Spinal cord (tissue), 10 donors: Measurements from ENCODE around the gene GALNT10. TPM values are rescaled to one million over a fixed set of nuclear protein-coding genes. Genes with fewer than 3 reads are reported as not detected.

Experiments used
- DNase-seq, 6 donors: peaks; one replicate each; pipeline versions ENCODE4 v3.0.0 to v3.0.0-alpha.2; 2013 to 2015; ENCODE audit warnings: low spot score in 6 of 6, low read depth in 4 of 6
- H3K27ac ChIP-seq: one replicate; pipeline ENCODE4 v1.5.1; 2013; ENCODE audit warnings: low read depth, low read length, control low read depth
- H3K27me3 ChIP-seq: one replicate; pipeline ENCODE4 v1.6.1; 2013; ENCODE audit warnings: low read length; ENCODE audit not compliant: control insufficient read depth, insufficient read depth
- H3K36me3 ChIP-seq: one replicate; pipeline ENCODE4 v1.6.1; 2013; ENCODE audit warnings: low read length; ENCODE audit not compliant: control insufficient read depth, insufficient read depth
- H3K4me1 ChIP-seq: one replicate; pipeline ENCODE4 v1.6.1; 2013; ENCODE audit warnings: low read length; ENCODE audit not compliant: control insufficient read depth, insufficient read depth
- H3K4me3 ChIP-seq: one replicate; pipeline ENCODE4 v1.5.1; 2013; ENCODE audit warnings: low read depth, low read length, control low read depth
- H3K9me3 ChIP-seq: one replicate; pipeline ENCODE4 v1.6.1; 2013; ENCODE audit warnings: low read length; ENCODE audit not compliant: control insufficient read depth, insufficient read depth
- WGBS: methylation state at CpG from one replicate; pipeline ENCODE4 v1.1.5; 2013; ENCODE audit warnings: missing lambda C conversion rate; ENCODE audit not compliant: insufficient coverage; 5-methylcytosine and 5-hydroxymethylcytosine counted together
- polyA plus RNA-seq, 2 donors: library from polyadenylated mRNA; unstranded; fragments of 120-200 nt; gene quantifications; one replicate each; pipeline ENCODE4 v1.2.1, GENCODE V29; 2013; ENCODE audit not compliant: insufficient read length in 2 of 2
- total RNA-seq, 2 donors: library from RNA; depleted of rRNA in 1 of 2; stranded (reverse); fragments of 120-200 nt in 1 of 2; fragments of >200 nt in 1 of 2; gene quantifications; one replicate each; pipeline versions ENCODE4 v1.2.3 to v1.2.4, GENCODE V29; 2013 to 2014
- donor health status: healthy.

GALNT10 gene
- total and polyA plus RNA-seq, 4 donors, result 17.2 to 31.2 (median 22.5) TPM

GRCh38 chr5:154395407-154396106, 205.0 kb downstream of the GALNT10 start:
- H3K36me3 ChIP-seq, result peaks cover 3% of the 10 kb centered on the region
- H3K9me3 ChIP-seq, result no peaks in the 10 kb centered on the region
- H3K27me3 ChIP-seq, result no peaks in the 10 kb centered on the region
- H3K27ac ChIP-seq, result no peak overlapping the region
- H3K4me3 ChIP-seq, result no peak overlapping the region
- WGBS, result 70% methylated on average over 9 of the region's 14 CpGs
- no peak for DNase-seq
- H3K4me1 ChIP-seq, result peaks cover 10% of the 10 kb centered on the region

- H3K27me3 ChIP-seq, result no peaks in the 10 kb centered on the region
- H3K4me3 ChIP-seq, result no peak overlapping the region
- DNase-seq, result no peak
- H3K36me3 ChIP-seq, result peaks cover 3% of the 10 kb centered on the region
- WGBS, result 100% methylated on average over 2 of the region's 3 CpGs
- H3K27ac ChIP-seq, result no peak overlapping the region
- H3K4me1 ChIP-seq, result peaks cover 13% of the 10 kb centered on the region
- H3K9me3 ChIP-seq, result no peaks in the 10 kb centered on the region
Observed at GRCh38 chr5:154396128-154396527, 205.6 kb downstream of the GALNT10 start.

- Histone ChIP-seq H3K4me3 (no peak overlapping the region), H3K9me3 (no peaks in the 10 kb centered on the region), H3K36me3 (peaks cover 6% of the 10 kb centered on the region), H3K4me1 (peaks cover 17% of the 10 kb centered on the region), H3K27ac (no peak overlapping the region), H3K27me3 (no peaks in the 10 kb centered on the region)
- peak in 2 of 6 donors; percentile 18 to 30 for DNase-seq
- 47% methylated on average over 7 of the region's 10 CpGs for WGBS
Observed at GRCh38 chr5:154397652-154398406, 207.3 kb downstream of the GALNT10 start.

GRCh38 chr5:154400678-154401077, 210.1 kb downstream of the GALNT10 start:
- H3K9me3 ChIP-seq, result no peaks in the 10 kb centered on the region
- H3K27ac ChIP-seq, result no peak overlapping the region
- H3K4me3 ChIP-seq, result no peak overlapping the region
- peaks cover 2% of the 10 kb centered on the region for H3K27me3 ChIP-seq
- WGBS, result 89% methylated on average over 3 of the region's 3 CpGs
- H3K36me3 ChIP-seq, result peaks cover 6% of the 10 kb centered on the region
- peaks cover 20% of the 10 kb centered on the region for H3K4me1 ChIP-seq
- no peak for DNase-seq

DNA sequence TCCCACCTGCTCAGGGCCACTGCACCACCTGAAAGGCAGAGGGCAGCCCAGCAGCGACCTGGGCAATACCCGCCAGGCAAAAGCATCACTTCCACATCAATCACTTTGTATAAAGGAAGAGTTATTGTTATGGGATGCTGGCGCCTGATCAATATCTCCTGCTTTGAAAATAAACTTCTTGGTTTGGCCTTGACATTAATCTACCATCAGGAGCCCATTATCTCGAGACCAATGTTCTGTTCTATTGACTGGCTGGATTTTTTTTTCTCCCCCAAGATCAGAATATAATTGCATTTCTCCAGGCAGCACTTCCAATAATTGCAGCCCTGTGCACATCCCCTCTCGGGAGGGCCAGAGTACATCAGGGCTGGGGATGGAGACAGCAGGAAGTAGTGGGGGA, 210.8 kb downstream of the GALNT10 start:
- H3K4me1 ChIP-seq, result peaks cover 20% of the 10 kb centered on the region
- no peak for DNase-seq
- H3K4me3 ChIP-seq, result no peak overlapping the region
- H3K27ac ChIP-seq, result no peak overlapping the region
- H3K36me3 ChIP-seq, result peaks cover 6% of the 10 kb centered on the region
- H3K27me3 ChIP-seq, result peaks cover 2% of the 10 kb centered on the region
- WGBS, result 33% methylated on average over 1 of the region's 5 CpGs
- H3K9me3 ChIP-seq, result no peaks in the 10 kb centered on the region

DNA sequence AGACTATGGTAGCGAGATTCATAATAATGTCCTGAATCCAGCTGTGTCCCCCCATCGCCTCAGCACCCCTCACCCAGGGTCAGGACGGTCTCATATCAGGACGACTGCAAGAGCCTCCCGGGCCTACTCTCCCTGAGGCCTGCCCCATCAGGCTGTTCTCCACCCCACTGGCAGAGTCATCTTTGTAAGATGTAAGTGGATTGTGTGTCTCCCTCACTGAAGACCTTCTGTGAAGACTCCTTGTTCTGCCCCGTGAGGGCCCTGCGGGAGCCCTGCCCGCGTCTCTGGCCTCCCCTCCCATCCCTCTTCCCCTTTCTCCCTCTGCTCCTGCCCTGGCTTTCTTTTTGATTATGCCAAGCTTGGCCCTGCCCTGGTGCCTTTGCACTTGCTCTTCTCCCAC, 211.4 kb downstream of the GALNT10 start:
- H3K4me3 ChIP-seq, result no peak overlapping the region
- 78% methylated on average over 5 of the region's 9 CpGs for WGBS
- peaks cover 6% of the 10 kb centered on the region for H3K36me3 ChIP-seq
- peaks cover 20% of the 10 kb centered on the region for H3K4me1 ChIP-seq
- peaks cover 2% of the 10 kb centered on the region for H3K27me3 ChIP-seq
- no peak overlapping the region for H3K27ac ChIP-seq
- H3K9me3 ChIP-seq, result no peaks in the 10 kb centered on the region
- DNase-seq, result no peak

DNA sequence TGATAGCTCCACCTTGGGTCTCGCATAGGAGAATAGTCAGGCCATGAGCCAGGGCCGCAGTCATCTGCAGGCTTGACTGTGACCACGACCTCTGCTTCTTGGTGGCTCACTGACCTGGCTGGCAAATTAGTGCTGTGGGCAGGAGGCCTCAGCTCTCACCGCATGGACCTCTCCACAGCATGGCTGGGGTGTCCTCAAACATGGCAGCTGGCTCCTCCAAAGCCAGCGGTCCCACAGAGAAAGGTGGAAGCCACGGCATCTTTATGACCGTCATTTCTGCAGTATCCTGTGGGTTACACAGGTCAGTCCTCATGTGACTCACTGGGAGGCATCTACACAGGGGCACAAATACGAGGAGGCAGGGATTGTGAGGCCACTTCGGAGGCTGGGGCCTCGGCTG, 212.1 kb downstream of the GALNT10 start:
- Histone ChIP-seq H3K27ac (no peak overlapping the region), H3K36me3 (peaks cover 6% of the 10 kb centered on the region), H3K27me3 (peaks cover 2% of the 10 kb centered on the region), H3K4me3 (no peak overlapping the region), H3K4me1 (peaks cover 18% of the 10 kb centered on the region), H3K9me3 (no peaks in the 10 kb centered on the region)
- no peak for DNase-seq
- WGBS, result 93% methylated on average over 9 of the region's 10 CpGs

DNA sequence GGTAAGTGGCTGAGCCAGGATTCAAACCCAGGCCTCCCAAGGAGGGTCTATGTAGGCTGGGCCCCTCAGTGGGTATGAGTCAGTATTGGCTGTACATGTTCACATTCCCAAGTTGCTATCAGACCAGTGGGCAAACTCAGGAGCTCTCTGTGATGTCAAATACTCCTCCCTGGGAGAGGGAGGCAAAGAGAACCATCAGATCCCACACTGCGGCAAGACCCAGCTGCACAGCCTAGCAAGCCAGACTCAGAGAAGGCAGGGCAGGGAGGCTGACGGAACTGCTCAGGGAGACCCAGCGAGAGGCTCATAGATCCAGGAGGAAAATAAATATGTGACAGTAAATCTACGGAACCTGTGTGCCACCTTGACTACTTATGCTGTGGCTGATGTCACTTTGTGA, 212.7 kb downstream of the GALNT10 start:
- DNase-seq, result no peak
- H3K27ac ChIP-seq, result no peak overlapping the region
- 94% methylated on average over 3 of the region's 4 CpGs for WGBS

GRCh38 chr5:154403776-154404387, 213.3 kb downstream of the GALNT10 start:
- H3K27ac ChIP-seq, result no peak overlapping the region
- WGBS, result 76% methylated on average over 3 of the region's 8 CpGs
- no peak overlapping the region for H3K4me3 ChIP-seq
- peaks cover 6% of the 10 kb centered on the region for H3K36me3 ChIP-seq
- no peak for DNase-seq
- H3K9me3 ChIP-seq, result no peaks in the 10 kb centered on the region
- H3K27me3 ChIP-seq, result peaks cover 2% of the 10 kb centered on the region
- H3K4me1 ChIP-seq, result peaks cover 17% of the 10 kb centered on the region

More for the DNA sequence above, 212.7 kb downstream of the GALNT10 start:
- H3K36me3 ChIP-seq, result peaks cover 6% of the 10 kb centered on the region
- H3K4me3 ChIP-seq, result no peak overlapping the region
- H3K27me3 ChIP-seq, result peaks cover 2% of the 10 kb centered on the region
- peaks cover 17% of the 10 kb centered on the region for H3K4me1 ChIP-seq
- H3K9me3 ChIP-seq, result no peaks in the 10 kb centered on the region
